BLaER1 treated with 17β-estradiol and CSF1 and Interleukin-3, amounts not matched to agents 10 nM and 100 nM (cell line): ENCODE data around the gene RADIL.
A peak's percentile ranks its signal among the peaks of the same experiment; 100 is the strongest.
"Not testable (repeated sequence)": the region's sequence is repeated elsewhere in the genome, so short reads cannot be mapped to it uniquely, and the experiment has no call there.

Experiments
- H3K27ac ChIP-seq, 11 experiments: shearing (Covaris generic); formaldehyde crosslinking; 2 replicates each; pipeline ENCODE4 v1.8.1; 2022
- H3K27me3 ChIP-seq, 11 experiments: shearing (Covaris generic); formaldehyde crosslinking; 2 replicates each; pipeline ENCODE4 v1.8.1; 2022
- H3K36me3 ChIP-seq, 11 experiments: shearing (Covaris generic); formaldehyde crosslinking; 2 replicates each; pipeline ENCODE4 v1.8.1; 2022
- H3K4me1 ChIP-seq, 10 experiments: shearing (Covaris generic); formaldehyde crosslinking; 2 replicates each; pipeline ENCODE4 v1.8.1; 2022
- H3K4me2 ChIP-seq, 11 experiments: shearing (Covaris generic); formaldehyde crosslinking; 2 replicates each; pipeline ENCODE4 v1.8.1; 2022
- H3K4me3 ChIP-seq, 10 experiments: shearing (Covaris generic); formaldehyde crosslinking; 2 replicates each; pipeline ENCODE4 v1.8.1; 2022
- H3K9ac ChIP-seq, 11 experiments: shearing (Covaris generic); formaldehyde crosslinking; 2 replicates each; pipeline ENCODE4 v1.8.1; 2022
- H3K9me3 ChIP-seq, 11 experiments: shearing (Covaris generic); formaldehyde crosslinking; replicated peaks in 1 of 11; 2 replicates each; pipeline ENCODE4 v1.8.1; 2022
- H4K20me1 ChIP-seq, 11 experiments: shearing (Covaris generic); formaldehyde crosslinking; 2 replicates each; pipeline ENCODE4 v1.8.1; 2022
- Cebpa-rat ChIP-seq, 11 experiments: shearing (Covaris generic); IDR thresholded peaks; 2 replicates each; pipeline ENCODE4 v1.8.1; 2022

The RADIL gene

GRCh38 chr7:4797858-4798705, 85.4 kb downstream of the RADIL start:
- H3K36me3 ChIP-seq, result peaks cover 0 to 12% (median 6%) of the 10 kb centered on the region in 11 experiments; a peak in 6 of 22 replicates
- peak overlapping the region in 7 of 11 experiments; percentile 5 to 50 (median 28); a peak in 6 of 22 replicates for H3K27ac ChIP-seq
- no peaks in the 10 kb centered on the region for H3K27me3 ChIP-seq
- peaks cover 0 to 38% (median 7%) of the 10 kb centered on the region in 11 experiments; a peak in 14 of 22 replicates for H4K20me1 ChIP-seq
- no peak overlapping the region for H3K4me3 ChIP-seq
- peaks cover 24 to 88% (median 82%) of the 10 kb centered on the region in 10 experiments for H3K4me1 ChIP-seq
- H3K4me2 ChIP-seq, result peak overlapping the region; percentile 45 to 94 (median 78)
- no peak for TF ChIP-seq Cebpa-rat (IDR thresholded peaks at IDR 0.05)
- H3K9ac ChIP-seq, result peak overlapping the region in 7 of 11 experiments; percentile 14 to 65 (median 53); a peak in 11 of 22 replicates
- H3K9me3 ChIP-seq, result peaks cover 0 to 4% (median 0%) of the 10 kb centered on the region in 11 experiments; a peak in 1 of 22 replicates

DNA sequence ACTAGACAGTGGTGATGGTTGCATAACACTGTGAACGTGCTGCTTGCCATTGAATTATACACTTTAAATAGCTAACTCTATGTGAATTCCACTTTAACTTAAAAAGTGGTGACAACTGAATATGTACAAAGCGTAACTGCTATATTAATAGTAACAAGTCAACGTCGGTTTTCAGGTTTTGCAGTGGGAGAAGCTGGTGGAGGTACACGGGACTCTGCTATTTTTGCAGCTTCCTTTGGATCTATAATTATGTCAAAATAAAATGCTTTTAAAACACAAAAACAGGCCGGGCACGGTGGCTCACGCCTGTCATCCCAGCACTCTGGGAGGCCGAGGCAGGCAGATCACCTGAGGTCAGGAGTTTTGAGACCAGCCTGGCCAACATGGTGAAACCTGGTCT, 87.1 kb downstream of the RADIL start:
- peaks cover 5 to 18% (median 11%) of the 10 kb centered on the region in 11 experiments; a peak in 20 of 22 replicates for H3K36me3 ChIP-seq
- H3K9me3 ChIP-seq, result peaks cover 0 to 4% (median 0%) of the 10 kb centered on the region in 11 experiments; a peak in 1 of 22 replicates
- no peak for TF ChIP-seq Cebpa-rat (IDR thresholded peaks at IDR 0.05)
- H3K27ac ChIP-seq, result no peak overlapping the region
- peak overlapping the region in 5 of 11 experiments; percentile 6 to 56 (median 48); a peak in 7 of 22 replicates for H3K4me2 ChIP-seq
- H3K27me3 ChIP-seq, result no peaks in the 10 kb centered on the region
- peaks cover 38 to 88% (median 82%) of the 10 kb centered on the region in 10 experiments for H3K4me1 ChIP-seq
- H3K4me3 ChIP-seq, result no peak overlapping the region
- peaks cover 4 to 51% (median 17%) of the 10 kb centered on the region in 11 experiments; a peak in 17 of 22 replicates for H4K20me1 ChIP-seq
- H3K9ac ChIP-seq, result no peak overlapping the region

DNA sequence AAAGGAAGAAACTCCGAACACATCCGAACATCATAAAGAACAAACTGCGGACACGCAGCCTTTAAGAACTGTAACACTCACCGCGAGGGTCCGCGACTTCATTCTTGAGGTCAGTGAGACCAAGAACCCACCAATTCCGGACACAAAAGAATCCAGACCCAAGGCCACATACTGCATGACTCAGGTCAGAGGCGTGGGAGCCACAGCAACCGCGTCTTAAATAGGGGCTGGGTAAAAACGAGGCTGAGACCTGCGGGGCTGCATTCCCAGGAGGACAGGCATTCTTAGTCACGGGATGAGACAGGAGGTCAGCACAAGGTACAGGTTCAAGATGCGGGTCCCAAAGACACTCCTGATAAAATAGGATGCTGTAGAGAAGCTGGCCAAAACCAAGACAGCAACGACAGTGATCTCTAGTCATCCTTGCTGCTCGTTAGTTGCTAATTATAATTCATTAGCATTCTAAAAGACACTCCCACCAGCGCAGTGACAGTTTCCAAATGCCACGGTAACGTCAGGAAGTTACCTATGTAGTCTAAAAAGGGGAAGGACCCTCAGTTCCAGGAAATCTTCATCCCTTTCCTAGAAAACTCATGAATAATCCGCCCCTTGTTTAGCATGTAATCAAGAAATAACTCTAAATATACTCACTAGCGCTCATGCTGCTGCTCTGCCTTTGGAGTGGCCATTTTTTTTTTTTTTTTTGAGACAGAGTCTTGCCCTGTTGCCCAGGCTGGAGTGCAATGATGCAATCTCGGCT, 88.7 kb downstream of the RADIL start:
- TF ChIP-seq Cebpa-rat (IDR thresholded peaks at IDR 0.05), result 0 out of 22 replicates have a peak, but pooled peaks of 1 of the 11 experiments have one; percentile 21
- Histone ChIP-seq H3K9me3 (peaks cover 0 to 4% (median 0%) of the 10 kb centered on the region in 11 experiments; a peak in 1 of 22 replicates), H3K27me3 (no peaks in the 10 kb centered on the region), H3K4me1 (peaks cover 37 to 79% (median 73%) of the 10 kb centered on the region in 10 experiments), H3K4me3 (no peak overlapping the region), H3K4me2 (0 out of 22 replicates have a peak overlapping the region, but pooled peaks of 2 of the 11 experiments have one; percentile 11 to 20), H3K9ac (no peak overlapping the region), H3K27ac (no peak overlapping the region), H4K20me1 (peaks cover 0 to 63% (median 28%) of the 10 kb centered on the region in 11 experiments; a peak in 16 of 22 replicates), H3K36me3 (peaks cover 21 to 33% (median 26%) of the 10 kb centered on the region in 11 experiments)

DNA sequence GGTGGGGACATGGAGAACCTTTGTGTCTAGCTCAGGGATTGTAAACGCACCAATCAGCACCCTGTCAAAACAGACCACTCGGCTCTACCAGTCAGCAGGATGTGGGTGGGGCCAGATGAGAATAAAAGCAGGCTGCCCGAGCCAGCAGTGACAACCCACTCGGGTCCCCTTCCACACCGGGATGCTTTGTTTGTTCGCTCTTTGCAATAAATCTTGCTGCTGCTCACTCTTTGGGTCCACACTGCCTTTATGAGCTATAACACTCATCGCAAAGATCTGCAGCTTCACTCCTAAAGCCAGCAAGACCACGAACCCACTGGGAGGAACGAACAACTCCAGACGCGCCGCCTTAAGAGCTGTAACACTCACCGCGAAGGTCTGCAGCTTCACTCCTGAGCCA, 89.3 kb downstream of the RADIL start:
- peaks cover 0 to 69% (median 28%) of the 10 kb centered on the region in 11 experiments; a peak in 16 of 22 replicates for H4K20me1 ChIP-seq
- not testable (repeated sequence) for H3K27me3 ChIP-seq, H3K27ac ChIP-seq, H3K4me3 ChIP-seq, H3K9me3 ChIP-seq, H3K9ac ChIP-seq
- peaks cover 25 to 39% (median 31%) of the 10 kb centered on the region in 11 experiments for H3K36me3 ChIP-seq
- H3K4me2 ChIP-seq, result peak overlapping the region in 2 of 11 experiments; percentile 11 to 92; a peak in 2 of 22 replicates
- peaks cover 31 to 73% (median 67%) of the 10 kb centered on the region in 10 experiments for H3K4me1 ChIP-seq

GRCh38 chr7:4793385-4793993, 90.0 kb downstream of the RADIL start:
- peaks cover 0 to 74% (median 31%) of the 10 kb centered on the region in 11 experiments; a peak in 16 of 22 replicates for H4K20me1 ChIP-seq
- H3K27me3 ChIP-seq, H3K9ac ChIP-seq, H3K9me3 ChIP-seq, H3K4me3 ChIP-seq: not testable (repeated sequence)
- H3K36me3 ChIP-seq, result peaks cover 30 to 46% (median 38%) of the 10 kb centered on the region in 11 experiments
- peak overlapping the region in 9 of 11 experiments; percentile 12 to 99 (median 92); a peak in 14 of 22 replicates for H3K4me2 ChIP-seq
- H3K4me1 ChIP-seq, result peaks cover 24 to 66% (median 61%) of the 10 kb centered on the region in 10 experiments
- H3K27ac ChIP-seq, result peak overlapping the region in 1 of 11 experiments; percentile 74; a peak in 2 of 22 replicates

DNA sequence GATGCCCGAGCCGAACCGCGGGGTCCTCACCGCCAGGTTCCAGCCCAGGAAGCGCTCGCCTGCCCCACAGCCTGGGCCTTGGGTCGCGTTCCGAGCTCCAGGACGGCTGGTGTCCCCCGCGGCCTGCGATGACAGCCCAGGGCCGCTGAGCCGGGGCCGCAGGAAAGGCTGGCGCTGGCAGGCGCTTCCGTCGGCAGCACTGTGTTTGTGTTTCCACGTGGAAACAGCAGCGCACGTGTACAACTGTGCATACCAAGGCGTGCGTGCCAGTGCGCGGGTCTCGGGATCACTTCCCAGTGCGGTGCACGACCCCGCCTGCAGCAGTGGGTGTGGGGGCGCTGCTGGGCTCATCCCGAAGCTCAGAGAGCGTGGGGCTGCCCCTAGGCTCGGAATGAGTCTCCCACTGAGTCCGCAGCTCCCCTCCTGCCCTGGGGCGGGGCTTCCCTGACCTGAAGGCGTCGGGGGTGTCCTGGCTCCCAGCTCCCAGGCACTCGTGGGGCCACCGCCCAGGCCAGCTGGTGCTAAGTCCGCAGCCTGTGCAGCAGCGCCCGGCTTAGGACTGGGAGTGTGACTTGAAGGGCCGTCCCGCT, 90.9 kb downstream of the RADIL start:
- no peak for TF ChIP-seq Cebpa-rat (IDR thresholded peaks at IDR 0.05)
- no peaks in the 10 kb centered on the region for H3K27me3 ChIP-seq
- H3K27ac ChIP-seq, result peak overlapping the region in 9 of 11 experiments; percentile 25 to 80 (median 76); a peak in 18 of 22 replicates
- H3K9me3 ChIP-seq, result peaks cover 0 to 4% (median 0%) of the 10 kb centered on the region in 11 experiments; a peak in 1 of 22 replicates
- peaks cover 21 to 60% (median 54%) of the 10 kb centered on the region in 10 experiments for H3K4me1 ChIP-seq
- peaks cover 39 to 55% (median 46%) of the 10 kb centered on the region in 11 experiments for H3K36me3 ChIP-seq
- peaks cover 0 to 80% (median 37%) of the 10 kb centered on the region in 11 experiments; a peak in 17 of 22 replicates for H4K20me1 ChIP-seq
- peak overlapping the region; percentile 73 to 99 (median 92) for H3K4me2 ChIP-seq
- H3K9ac ChIP-seq, result peak overlapping the region; percentile 4 to 82 (median 74); a peak in 18 of 22 replicates
- H3K4me3 ChIP-seq, result peak overlapping the region; percentile 35 to 71 (median 57); a peak in 18 of 20 replicates

- Histone ChIP-seq H3K36me3 (peaks cover 44 to 62% (median 52%) of the 10 kb centered on the region in 11 experiments), H3K4me3 (peak overlapping the region; percentile 35 to 71 (median 57); a peak in 18 of 20 replicates), H3K27me3 (no peaks in the 10 kb centered on the region), H3K4me1 (peaks cover 21 to 53% (median 47%) of the 10 kb centered on the region in 10 experiments), H3K4me2 (peak overlapping the region; percentile 73 to 99 (median 92)), H3K27ac (peak overlapping the region in 9 of 11 experiments; percentile 25 to 80 (median 76); a peak in 18 of 22 replicates), H3K9me3 (peaks cover 0 to 4% (median 0%) of the 10 kb centered on the region in 11 experiments; a peak in 1 of 22 replicates), H3K9ac (peak overlapping the region; percentile 4 to 82 (median 74); a peak in 18 of 22 replicates), H4K20me1 (peaks cover 0 to 80% (median 37%) of the 10 kb centered on the region in 11 experiments; a peak in 17 of 22 replicates)
- no peak for TF ChIP-seq Cebpa-rat (IDR thresholded peaks at IDR 0.05)
Measured at GRCh38 chr7:4791738-4792536, 91.6 kb downstream of the RADIL start.
